ENCODE data around the gene RER1.

RER1 gene

GRCh38 chr1:2449636-2450454 is 58.2 kb downstream of the RER1 start:
- DNase-seq, result no peak

GRCh38 chr1:2451741-2452140 is 60.1 kb downstream of the RER1 start:
- no peak for DNase-seq

- DNase-seq, result peak; percentile 42
Measured at GRCh38 chr1:2452201-2452931, 60.7 kb downstream of the RER1 start.

- no peak for DNase-seq
Measured at GRCh38 chr1:2452932-2453315, 61.3 kb downstream of the RER1 start.

GRCh38 chr1:2454227-2454626 is 62.6 kb downstream of the RER1 start:
- no peak for DNase-seq

Data from DMS79 treated with DMSO at 0.1 percent for 48 hours (cell line).